GM19328 (cell line): ENCODE data around the gene CDK5.

Experiments used
- ATAC-seq: cut with Tn5 transposase; IDR thresholded peaks from one replicate; pipeline ENCODE4 v1.9.1; 2021; ENCODE audit warnings: mild to moderate bottlenecking, moderate library complexity; ENCODE audit not compliant: unreplicated experiment

CDK5 gene

DNA sequence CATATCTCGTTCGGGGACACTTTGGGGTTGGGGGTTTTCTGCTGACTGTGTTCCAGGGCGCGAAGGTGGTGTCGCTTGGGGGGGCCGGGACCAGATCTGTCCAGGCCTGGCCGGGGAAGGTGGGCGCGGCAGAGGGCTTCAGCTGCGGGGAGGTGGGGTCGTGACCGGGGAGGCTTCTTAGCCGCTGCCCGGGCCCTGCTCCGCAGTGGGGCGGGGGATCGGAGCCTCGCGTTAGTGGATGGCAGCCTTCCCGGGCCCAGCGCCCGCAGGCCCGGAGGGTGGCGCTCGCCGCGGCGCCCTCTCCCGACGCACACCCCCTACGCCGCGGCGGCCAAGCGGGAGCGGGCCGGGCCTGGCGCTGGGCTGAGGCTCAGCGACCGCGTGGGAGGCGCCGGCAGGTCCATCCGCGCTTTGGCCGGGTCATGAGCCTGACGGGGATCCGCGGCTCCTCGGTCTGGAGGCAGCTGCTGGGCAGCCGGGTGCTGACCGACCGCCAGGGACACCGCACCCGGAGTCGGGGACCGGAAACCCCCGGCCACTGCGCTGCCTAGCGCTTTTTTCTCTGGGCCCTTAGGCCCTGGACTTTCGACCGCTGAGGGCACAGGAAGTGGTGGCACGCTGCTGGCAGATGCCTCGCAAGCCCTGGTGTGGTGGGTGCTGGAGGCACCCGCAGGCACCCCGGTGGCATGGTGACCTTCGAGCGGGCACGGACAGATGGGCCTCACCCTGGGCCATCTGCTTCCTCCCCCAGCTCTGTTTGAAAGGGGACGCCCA lies 29.7 kb upstream of the CDK5 start:
- ATAC-seq = no peak

DNA sequence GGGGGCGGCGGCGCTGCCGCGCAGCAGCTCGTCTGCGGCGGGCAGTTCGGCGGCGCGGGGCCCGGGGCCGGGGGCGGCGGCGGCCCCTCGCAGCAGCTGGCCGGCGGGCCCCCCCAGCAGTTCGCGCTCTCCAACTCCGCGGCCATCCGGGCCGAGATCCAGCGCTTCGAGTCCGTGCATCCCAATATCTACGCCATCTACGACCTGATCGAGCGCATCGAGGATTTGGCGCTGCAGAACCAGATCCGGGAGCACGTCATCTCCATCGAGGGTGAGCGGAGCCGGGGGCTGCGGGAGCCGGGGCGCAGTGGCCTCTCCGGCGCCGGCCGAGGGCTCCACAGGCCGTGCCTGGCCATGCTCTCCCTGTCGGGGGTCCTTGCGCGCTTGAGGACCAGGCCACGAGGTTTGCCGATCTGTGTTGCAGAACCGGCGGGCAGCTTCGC lies 29.1 kb upstream of the CDK5 start:
- no peak for ATAC-seq

DNA sequence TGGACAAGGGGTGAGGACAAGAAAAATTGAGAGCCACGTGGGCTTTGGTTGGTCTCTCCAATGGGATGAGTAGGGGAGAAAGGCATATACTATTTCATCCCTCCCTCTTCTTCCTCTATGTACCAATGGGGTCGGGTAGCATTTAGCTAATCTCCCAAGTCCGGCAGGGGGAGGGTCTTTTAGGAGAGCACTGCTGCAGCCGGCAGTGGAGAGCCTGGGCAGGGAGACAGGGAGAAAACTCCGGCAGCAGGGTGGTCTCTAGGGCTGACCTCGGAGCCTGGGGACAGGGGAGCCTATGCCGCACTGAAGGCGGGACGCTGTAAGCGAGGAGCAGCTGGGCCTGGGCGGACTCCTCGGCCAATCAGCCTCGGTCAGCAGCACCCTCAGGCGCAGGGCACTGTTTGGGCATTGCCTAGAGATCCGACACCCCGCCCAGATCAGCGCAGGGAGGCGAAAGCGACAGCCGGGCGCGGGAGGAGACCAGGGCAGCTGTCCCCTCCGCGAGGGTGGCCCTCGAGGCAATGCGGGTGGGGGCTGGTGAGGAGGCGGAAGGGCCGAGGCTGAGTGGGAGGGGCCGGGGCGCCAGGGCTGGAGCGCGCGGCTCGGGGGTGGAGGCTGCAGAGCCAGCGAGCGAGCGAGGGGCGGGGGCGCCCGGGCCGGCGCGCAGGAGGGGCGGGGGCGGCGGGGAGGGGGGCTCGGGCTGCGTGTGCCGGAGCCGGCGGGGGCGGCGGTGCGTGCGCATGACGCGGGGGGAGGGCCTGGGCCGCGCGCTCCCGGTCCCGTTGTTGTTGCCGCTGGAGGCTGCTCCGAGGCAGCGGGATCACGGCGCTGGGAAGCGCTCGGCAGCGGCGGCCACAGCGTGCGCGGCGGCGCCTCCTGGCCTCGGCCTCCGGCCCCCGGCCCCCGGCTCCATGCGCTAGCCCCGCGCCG lies 28.3 kb upstream of the CDK5 start, which contains the start of gene AGAP3:
Gene AGAP3, plus strand, starts transcription at position 785 of the 930 bp plus-strand sequence. CDS start 267 bp downstream, outside the sequence.
- no peak for ATAC-seq

DNA sequence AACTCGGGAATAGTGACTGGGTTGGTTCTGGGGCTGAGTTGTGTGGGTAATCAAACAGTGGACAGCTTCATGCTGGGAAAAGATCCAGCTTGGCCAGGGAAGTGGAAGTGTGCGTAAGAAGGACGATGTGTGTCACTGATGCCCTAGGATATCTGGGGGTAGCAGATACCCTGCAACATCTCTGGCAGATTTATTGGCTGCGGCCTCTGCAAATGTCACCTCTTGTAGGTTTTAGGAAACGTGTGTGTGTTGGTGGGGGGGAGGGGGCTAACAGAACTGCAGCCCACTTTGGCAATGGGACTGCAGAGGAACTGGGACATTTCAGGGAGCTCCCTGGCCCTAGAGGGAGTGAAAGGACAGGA lies 27.6 kb upstream of the CDK5 start:
- no peak for ATAC-seq

DNA sequence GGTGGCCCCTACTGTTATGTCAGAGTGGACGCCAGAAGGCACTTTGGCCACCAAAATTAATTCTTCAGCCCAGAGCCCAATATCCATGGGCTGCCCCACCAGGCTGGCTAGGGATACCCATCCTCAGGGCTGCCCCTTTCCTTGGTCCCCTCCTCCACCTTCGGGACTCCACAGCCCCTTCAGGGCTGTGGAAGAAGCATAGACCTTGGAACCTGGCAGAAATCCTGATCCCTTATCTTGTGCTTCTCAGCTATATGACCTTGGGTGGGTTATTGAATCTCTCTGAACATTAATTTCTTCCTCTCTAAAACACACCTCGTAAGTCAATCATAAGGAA lies 26.1 kb upstream of the CDK5 start:
- ATAC-seq = no peak

DNA sequence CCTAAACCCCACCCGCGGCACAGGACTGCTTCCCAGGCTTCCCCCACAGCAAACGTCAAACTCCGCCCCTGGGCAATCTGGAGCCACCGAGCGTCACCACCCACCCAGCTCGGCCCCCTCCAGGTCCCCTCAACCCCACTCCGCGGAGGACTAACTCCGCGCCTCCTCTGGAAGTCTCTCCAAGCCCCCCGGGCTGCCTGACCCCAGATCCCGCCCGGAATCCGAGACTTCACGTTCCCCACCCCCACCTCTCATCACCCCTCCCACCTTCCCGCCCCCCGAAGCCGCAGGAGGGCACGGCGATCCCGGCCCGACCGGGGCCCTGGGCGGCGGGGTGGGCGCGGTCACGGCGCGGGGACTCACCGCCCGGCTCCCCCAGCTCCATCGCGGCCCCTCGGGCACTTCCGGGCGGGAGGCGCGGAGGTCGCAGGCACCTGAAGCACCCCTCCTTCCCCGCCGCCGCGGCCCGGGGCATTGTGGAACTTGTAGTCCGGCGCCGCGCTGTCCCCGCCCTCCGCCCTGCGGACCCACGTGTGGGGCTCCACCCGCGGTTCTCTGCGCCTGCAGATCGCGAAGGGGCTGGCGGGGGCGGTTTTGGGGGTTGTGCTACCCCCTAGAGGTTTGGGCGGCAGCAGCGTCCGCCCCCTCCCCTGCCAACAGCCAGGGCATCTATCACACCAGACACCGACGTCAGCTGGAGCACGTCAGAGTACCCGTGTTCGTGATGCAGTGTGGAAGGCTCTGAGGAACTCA lies 25.6 kb upstream of the CDK5 start, which contains the start of gene TMUB1:
Gene TMUB1, minus strand, starts transcription at position 423 of the 753 bp plus-strand sequence. CDS start 930 bp downstream, outside the sequence.
- peak; percentile 50 for ATAC-seq

DNA sequence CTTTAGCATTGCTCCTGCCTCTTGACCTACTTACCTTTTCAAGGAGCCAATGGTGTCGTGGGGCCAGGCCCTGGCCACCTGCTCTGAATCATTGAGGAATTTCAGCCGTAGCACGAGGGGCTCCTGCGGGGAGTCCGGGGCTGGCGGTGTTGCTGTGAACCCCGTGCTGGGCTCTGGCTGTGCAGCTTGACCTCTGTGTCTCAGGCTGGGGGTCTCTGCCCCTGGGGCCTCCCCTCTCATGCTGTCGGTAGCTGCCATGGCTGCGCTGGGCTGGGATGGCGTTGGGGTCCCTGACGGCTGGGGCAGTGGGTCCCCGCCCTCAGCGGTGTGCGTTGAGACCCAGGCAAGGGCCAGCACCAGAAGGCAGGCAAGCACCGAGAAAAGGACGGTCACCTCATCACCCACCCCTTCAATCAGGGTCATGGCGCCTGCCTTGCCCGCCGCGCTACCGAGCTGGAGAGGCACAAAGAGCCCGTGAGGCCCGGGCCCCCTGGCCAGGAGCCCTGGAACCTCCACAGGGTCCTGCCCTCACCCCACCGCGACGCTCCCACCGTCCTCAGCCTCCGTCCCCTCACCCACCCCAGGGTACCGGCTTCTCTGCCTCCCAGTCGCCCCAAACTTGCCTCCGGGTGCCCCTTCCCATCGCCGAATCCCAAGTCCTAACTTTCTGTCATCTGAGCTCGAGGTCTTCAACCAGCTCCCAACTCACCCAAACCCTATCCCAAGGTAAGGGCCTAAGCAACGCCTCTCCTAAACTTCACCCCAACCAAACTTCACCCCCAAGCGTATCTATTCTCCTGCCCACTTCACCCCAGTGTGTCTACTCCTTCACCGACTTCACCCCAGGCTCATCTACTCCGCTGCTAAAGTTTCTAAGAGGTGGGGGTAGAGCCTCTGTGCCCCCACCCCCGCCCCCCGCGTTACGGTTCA lies 24.7 kb upstream of the CDK5 start:
- ATAC-seq = no peak

DNA sequence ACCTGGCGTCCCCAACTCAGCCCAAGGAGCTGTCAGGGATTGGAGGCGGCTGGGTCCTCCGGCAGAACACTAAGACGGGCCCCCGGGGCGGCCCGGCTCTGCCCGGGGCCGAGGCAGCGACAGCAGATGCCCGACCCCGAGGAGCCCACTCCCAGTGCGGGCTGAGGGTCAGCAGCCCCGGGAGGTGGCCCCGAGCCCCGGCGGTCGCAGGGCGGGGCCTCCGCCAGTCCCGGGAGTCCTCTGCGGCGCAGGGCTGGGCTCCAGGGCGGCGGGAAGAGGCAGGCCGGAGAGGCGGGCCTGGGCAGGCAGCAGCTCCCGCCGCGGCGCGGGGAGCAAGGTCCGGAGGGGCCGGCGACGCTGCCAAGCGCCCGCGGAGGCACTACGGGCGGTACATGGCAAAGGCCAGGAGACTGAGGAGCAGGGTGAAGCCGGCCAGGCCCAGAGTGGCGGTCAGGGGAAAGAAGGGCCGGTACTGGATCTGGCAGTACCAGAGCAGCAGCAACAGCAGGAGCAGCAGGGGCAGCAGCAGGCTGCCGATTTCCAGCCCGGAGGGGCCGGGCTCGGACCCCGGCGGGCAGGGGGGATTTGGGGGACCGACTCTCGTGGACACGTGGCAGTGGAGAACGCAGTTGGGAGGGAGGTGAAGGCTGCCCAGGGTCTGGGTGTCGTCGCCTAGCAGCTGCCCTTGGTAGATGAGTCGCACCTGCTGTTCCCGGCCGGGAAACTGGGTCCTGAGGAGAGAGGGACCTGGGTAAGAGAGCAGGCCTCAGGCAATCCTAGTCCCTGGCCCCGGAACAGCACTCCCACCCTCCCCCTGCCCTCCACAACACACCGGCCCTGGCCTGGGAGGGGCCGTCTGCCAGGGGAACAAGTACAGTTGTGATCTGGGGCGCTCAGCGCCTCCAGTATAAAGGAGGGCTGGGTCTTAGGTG lies 23.7 kb upstream of the CDK5 start:
- no peak for ATAC-seq

DNA sequence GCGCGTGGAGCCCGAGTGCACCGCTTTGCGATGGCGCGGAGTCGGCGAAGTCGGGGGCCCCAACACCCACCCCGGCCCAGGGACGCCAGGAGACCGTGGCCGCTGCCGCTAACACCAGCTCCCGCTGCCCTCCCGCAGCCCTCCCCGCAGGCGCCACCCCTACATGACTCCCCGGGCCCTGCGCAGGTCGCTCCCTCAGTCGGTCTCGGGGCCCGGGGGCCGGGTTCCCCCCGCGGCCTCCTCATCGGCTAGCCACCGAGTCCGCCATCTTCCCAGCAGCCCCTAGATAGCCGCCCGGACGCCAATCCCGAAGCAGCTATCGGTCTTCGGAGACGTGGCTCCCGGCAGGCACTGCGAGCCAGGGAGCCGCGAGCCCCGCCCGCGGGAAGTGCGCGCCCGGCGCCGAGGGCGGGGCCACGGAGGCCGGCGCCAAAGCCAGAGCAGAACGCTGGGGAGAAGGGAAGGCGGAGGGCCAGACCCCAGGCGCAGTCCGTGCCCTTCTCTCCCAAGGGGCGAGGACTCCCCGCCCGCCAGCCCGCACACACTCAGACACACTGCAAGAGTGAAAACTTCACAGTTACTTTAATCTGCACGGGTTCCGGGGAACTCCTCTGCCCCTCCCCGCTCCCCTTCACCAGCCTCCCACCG lies 22.9 kb upstream of the CDK5 start, which contains the start of gene FASTK:
Gene FASTK, minus strand, starts transcription at position 288 of the 648 bp plus-strand sequence. Its CDS starts 43 bp downstream, at position 245.
- ATAC-seq = peak; percentile 74

DNA sequence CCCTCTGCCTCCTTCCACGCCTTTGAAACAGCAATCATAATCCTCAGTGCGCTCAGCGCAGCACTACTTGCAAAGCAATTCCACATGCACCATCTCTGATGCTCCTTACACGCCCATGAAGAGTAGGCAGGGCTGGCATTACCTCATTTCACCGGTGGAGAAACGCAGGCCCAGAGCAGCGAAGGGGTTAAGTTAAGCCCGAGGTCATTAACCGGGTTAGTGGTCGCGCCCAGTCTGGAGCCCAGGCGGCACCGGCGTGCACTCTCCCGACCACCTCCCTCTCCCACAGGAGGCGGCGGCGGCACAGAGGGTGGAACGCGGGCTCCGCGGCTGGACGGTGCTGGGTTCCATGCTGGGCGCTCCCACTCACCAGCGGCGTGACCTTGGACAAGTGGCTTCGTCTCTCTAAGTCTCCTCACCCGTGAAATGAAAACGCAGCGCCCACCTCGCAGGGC lies 22.4 kb upstream of the CDK5 start:
- no peak for ATAC-seq

DNA sequence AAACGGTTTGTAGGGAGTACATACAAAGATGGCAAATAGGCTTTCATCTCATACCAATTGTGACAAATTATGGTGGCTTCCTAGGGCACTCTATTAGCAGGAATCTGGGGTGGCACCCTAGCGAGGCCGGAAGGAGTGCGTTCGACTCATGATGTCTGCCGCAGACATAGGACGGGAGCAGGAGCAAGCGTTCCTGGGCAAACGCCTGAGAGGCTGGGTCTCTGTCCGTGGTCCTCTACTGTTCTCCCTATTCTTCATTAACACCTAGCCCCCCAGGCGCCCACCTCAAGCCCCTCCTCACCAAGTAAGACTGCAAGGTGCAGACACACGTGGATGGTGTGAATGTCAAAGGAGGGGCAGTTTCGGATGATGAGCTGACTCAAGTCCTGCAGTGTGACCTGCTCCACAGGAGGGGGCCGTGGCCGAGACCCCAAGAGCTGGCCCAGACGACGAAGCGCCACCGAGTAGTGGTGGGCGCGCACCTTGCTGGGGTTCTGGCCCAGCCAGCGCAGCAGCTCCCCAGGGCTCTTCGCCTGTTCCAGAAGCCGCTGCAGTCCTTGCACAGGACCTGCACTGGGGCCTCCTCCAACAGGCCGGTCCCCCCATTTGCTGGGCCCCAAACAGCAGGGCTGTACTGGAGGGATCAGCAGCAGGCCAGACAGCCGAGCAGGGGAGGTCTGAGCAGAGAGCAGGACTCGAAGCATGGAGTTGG lies 21.7 kb upstream of the CDK5 start:
- no peak for ATAC-seq

DNA sequence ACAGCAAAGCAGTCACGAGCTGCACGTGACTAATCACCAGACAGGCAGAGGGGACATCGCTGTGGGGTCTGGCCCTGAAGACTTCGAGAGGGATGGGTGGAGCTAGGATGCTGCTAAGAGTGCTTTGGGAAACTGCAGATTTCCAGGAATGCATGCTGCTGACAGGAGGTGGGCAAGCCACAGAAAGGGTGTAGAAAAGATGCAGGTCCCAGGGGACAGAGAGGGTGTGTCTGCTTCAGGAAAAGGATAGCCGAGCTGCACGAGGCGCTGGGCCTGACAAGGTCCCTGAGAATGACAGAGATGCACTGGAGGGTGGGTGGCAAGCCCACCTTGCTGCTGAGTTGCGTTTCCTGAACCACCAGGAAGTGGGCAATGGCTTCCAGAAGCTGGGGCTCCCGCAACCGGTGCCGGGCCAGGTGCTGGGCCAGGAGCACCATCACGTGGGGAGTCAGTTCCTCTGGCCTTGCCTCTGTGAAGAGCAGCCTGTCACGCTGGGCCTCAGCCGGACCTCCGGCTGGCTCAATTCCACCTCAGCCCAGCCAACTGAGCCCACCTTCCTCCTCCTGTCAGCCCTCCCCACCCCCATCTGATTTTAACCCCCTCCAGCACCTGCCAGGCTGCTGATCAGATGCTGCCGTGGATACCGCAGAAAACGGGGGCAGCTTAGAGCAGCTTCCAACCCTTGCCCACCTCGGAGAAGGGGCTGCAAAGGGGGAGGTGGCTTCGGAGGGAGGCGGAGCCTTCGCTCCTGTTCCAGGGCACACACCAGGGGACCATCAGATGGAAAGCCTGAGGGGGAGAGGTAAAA lies 20.7 kb upstream of the CDK5 start:
- ATAC-seq = no peak

DNA sequence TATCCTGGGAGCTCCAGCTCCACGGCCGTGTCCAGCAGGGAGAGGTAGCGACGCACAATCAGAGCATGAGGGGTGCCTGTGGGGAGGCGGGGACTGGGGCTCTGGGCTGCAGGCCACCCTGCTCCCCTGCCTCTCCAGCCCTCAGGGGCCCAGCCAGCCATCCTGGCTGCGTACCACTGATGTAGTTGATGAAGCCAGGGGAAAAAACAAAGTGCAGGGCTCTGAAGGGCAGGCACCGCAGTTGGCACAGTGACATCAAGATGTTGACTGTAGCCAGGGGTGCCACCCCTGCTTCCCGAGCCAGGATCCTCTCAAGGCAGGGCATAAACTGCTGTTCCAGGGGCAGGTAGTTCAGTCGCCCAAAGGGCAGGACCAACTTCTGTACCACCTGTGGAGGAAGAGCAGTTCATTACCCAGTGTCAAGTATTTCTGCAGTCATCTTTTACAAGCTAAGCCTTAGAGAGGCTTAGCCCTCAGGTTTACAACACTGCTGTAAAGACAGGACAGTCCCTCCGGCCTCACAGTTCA lies 20.1 kb upstream of the CDK5 start:
- ATAC-seq = no peak

DNA sequence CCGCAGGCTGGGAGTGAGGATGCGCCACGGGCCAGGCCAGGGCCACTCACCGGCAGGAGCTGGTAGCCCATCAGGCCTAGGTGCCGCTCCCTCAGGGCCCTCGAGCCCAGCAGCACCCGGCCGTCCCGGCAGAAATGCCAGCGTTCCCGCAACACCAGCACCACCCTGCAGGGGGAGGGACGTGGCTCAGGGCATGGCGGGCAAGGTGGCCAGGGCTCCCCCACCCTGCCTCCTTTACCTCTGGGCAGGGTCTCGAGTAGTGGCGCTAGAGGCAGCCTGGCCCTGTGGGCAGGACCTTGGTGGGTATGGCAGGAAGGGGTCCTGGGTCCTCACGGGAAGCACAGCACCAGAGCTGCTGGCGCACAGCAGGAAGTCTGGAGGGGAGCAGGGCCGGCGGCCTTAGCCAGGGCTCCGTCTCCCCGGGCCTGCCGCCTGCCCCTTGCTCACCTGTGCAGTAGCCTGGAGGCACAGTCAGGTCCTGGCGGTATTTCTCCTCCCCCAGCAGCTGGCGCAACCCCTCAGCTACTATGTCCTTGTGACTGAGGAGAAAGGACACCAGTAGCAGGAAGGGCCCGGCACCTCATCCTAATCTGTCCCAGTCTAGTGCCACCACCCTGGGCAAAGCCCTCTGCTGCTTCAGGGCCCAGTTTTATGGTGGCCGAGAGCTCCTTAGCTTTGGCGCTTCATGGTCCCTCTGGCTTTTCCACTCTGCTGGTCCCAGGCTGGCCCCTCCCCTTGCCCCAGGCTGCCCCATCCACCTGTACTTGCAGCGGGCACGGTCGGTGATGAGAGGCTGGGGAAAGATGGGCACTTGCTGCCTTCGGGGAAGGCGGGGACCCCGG lies 19.4 kb upstream of the CDK5 start:
- no peak for ATAC-seq

DNA sequence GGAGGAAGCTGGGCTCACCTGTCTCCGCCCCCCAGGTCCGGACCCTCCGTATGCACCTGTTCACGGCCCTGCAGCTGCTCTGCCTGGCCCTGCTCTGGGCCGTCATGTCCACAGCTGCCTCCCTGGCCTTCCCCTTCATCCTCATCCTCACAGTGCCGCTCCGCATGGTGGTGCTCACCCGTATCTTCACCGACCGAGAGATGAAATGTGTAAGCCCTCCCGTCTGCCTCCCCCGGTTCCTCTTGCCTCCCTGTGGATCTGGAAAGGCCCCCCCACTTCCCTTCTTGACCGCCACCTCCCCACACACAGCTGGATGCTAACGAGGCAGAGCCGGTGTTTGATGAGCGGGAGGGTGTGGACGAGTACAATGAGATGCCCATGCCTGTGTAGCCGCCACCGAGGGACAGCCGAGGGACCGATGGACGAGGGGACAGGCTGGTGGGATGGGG lies 18.3 kb upstream of the CDK5 start:
- ATAC-seq = no peak

DNA sequence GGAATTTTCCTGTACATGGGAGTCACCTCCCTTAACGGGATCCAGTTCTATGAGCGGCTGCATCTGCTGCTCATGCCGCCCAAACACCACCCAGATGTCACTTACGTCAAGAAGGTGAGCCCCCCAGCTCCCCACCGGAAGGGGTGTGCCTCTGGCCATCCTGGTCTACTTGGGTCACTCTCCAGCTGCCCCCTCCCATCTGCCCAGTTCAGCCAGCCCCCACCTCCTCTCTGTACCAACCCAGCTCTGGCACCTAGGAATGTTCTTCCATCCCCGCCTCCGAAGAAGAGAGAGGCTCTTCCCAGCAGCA lies 17.9 kb upstream of the CDK5 start:
- ATAC-seq = no peak
